ENCODE data around the gene FIBCD1.

The FIBCD1 gene

DNA sequence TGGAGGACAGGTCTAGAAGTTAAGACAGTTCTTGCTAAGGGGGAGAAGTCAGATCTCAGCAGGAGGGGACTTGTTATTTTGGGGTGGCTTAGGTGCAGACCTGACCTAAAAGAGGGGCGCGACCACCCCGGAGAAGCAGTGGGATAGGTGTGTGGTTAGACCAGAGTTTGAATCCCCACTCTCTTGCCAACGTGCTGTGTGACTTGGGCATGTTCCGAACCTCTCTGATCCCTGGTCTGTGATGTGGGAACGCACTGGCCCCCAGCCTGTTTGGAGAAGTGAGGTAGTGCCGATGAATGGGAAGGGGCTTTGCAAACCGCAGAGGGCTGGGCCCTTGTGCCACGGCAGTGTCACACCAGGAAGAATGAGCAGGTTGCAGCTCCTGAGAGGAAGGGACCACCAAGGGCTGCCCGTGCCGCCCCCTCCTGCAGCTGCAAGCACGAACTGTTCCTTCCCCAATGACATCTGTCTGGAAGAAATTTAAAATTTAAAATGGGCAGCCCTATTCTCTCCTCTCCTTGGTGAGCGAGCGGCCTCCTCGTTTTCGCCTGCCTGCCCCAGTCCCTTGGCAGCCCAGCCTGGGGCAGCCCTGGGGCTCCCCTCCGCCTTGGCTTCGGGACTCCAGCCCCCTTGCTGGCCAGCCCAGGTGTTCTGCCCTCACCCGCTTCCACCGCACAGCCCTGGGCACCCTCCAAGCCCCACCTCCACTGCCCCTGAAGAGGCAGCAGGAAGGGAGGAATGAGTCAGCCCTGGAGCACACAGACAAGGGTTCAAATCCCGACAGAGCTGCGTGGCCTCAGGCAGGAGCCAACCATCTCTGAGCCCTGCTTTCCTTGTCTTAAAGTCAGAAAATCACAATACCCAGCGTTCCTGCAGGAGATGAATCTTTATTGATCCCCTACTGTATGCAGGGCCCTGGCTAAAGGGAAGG is 1.6 kb downstream of the FIBCD1 start:
- DNase-seq (ENCODE audit: low read depth in 1 of 2, low spot score in 1 of 2): no peak

DNA sequence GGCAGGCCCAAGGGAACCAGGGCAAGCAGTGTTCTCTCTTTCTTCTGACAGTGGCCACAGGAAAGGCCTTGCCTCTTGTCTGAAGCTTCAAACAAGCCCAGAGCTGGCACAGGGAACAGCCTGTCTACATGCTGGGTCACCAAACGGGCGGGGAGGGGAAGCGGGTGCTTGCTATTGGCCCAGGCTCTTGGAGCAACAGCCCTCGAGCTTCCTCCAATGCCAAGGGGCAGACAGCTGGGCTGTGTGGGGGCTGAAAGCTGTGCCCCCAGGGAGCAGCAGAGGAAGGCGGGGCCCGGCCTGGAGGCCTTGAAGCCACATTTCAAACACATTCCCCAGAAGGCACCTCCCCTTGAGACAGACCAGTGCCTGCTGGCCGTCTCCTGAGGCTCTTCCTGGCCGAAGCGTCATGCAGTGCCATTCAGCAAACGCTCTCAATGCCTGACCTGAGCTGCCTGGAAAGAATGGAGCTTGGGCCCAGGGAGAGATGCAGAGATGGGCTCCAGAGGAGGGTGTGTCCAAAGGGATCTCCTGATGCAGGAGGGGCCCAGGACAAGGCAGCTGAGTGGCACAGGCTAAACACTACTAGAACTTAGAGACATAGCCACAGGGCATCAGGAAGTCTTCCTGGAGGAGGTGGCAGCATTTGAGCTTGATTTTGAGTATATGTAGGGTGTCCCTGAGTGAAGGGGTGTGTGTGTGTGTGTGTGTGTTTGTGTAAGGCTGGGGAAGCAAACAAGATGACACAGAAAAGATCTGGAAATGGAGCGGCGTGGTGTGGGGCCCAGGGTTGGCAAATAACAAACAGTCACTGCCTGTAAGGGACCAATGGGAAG is 2.5 kb downstream of the FIBCD1 start:
- no peak for DNase-seq (ENCODE audit: low read depth in 1 of 2, low spot score in 1 of 2)

DNA sequence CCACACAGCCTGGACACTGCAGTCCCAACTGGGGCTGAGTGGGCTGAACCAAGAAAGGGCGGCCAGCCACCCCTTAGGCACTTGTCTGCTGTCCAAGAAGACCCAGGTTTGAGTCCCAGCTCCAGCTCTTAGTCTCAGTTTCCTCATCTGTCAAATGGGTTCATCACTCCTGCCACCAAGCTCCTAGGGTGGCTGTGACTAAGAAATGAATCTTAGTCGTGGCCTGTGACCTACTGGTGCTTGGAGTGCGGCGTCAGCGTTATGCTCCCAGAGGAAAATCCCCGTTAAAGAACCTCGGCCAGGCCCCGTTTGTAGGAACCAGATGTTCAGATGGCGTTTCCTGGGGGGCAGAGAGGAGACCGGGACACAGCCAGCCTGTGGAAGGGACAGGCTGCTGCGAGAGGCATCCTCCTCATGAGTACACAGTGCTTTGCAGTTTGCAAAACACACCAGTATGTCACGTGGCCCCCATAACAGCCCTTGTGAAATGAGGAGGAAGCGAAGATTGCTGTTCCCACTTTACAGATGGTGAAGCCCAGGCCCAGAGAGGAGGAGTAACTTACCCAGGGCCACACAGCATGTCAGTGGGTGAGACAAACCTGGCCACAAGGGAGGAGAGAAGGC is 3.3 kb downstream of the FIBCD1 start:
- DNase-seq (ENCODE audit: low read depth in 1 of 2, low spot score in 1 of 2): no peak

DNA sequence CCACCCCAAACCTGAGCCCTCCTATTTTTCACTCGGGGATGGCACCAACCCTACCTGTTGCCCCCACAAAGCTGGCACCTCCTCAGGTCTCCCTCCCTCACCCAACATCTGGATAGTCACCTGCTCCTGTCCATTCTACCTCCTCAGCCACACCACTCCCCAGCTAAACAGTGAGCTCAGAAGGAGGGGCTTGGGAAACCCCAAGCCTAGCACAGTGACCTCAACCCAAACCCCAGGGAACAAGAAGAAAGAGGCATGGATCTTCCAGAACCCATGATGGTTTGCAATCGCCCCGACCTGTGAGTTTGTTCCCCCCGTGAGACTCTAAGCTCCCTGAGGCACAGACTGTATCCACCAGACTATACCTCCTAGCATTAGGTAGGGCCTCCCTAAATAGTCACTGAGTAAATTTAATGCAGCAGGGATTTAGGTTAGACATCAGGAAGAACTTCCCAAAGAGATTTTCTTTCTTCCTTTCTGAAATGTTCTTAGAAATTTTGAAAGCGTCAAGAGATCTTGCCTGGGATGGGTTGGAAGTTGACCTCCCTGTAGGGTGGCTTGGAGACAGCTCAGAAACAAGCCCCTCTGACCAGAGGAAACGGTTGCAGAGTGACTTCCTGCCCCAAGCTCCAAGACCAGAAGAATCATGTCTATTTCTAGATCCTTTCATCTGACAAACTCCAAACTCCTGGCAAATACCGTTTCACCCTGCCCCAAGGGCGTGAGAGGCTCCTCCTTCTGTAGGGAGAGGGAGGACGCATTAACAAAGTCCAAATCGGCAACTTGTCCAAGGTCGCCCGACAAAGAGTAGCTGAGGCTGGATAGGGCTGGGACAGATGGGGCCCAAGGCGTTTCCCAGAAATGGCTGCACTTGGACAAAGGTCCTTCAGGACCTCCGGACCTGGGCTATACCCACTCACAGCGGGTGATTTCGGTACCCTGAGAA is 4.1 kb downstream of the FIBCD1 start:
- no peak for DNase-seq (ENCODE audit: low read depth in 1 of 2, low spot score in 1 of 2)

DNA sequence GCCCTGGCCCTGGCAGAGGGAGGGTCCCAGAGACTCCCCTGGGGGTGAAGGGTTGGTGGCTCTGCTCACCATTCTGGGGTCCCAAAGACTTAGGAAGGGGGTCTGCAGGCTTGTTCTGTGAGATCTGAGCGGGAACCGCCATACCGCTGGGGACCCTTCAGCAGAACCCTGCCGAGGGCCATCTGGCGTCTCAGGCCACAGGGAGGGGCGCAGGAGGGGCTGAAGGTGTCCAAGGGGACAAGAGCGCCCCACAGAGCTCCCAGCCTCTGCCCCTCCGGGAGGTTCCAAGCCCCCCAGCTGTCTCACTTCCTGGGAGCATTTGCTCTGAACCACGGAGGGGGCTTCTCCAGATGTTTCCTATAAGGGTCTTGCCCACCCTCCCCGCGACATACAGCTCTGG is 4.8 kb downstream of the FIBCD1 start:
- no peak for DNase-seq (ENCODE audit: low read depth in 1 of 2, low spot score in 1 of 2)

DNA sequence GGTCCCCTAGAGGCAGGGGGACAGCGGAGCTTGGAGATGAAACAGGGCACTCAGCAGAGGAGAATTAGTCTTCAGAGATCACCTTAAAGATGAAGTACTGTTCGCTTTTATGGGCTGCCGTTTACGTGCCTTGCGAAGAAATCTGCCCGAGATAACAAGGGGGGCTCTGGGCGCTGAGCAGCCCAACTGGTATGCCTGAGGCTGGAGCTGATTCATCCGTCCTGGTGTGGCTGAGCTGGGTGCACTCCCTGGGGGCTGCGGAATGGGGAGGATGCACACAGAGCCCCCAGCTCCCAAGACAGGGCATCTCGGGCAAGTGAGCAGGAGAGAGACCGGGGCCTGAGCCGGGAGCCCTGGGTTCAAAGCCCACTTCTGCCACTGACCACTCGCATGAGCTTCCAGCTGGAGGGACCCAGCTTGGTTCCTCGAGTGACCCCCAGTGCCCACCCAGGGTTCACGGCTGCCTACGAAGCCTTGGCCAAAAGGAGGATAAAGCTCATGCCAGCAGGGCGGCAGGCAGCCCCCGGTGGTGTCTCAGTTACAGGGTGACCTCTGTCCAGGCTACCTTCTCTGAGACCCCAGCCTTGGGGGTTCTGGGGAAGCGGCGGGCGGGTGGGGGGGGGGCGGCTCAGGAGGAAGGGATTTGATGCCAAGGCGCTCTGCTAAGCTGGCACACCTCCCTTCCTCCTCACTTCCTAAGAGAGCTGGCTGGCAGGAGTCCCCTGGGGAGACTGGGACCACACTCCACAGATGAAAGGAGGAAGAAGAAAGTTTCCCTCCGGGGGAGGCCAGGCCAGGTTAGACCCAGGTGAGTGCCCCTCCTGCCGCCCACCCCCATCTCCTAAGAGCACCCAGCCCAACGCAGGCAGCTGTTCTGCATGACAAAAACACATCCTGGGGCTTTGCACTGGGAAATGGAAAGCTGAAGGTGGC is 5.7 kb downstream of the FIBCD1 start:
- DNase-seq (ENCODE audit: low read depth in 1 of 2, low spot score in 1 of 2): no peak

DNA sequence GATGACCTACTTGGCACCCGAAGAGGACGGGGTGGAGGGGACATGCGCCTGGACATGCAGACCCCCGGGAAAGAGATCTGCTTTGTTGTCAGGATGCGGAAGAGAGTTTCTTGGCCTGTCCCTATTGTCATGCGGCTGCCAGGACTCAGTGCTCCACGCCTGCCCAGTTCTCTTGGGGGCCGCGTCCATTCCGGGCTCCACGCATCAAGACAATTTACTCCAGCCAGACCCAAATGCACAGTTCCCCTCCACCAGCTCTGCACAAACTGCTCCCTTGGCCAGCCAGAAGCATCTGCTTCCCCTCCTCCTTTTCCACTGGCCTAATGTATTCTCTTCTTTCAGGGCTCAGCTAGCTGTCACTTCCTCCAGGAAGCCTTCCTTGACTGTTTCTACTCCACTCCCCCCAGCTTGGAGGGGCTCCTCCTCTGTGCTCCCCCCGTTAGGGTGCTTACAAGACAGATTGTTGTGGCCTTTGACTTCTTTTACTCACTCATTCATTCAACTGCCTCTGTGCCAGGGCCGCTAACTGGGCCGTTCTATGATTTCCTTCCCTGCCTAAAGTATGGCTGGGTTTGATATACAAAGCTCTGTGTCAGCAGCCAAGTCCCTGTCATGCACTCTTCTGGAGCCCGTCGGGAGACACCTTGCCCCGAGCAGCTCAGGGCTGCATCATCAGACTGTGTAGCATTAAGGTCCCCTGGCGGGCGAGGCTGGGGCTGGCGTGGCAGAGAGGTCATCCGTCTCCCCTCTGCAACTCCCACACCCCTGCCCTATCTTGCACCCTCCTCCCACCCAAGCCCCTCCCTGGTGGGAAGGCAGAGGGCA is 6.6 kb downstream of the FIBCD1 start:
- DNase-seq (ENCODE audit: low read depth in 1 of 2, low spot score in 1 of 2): no peak

DNA sequence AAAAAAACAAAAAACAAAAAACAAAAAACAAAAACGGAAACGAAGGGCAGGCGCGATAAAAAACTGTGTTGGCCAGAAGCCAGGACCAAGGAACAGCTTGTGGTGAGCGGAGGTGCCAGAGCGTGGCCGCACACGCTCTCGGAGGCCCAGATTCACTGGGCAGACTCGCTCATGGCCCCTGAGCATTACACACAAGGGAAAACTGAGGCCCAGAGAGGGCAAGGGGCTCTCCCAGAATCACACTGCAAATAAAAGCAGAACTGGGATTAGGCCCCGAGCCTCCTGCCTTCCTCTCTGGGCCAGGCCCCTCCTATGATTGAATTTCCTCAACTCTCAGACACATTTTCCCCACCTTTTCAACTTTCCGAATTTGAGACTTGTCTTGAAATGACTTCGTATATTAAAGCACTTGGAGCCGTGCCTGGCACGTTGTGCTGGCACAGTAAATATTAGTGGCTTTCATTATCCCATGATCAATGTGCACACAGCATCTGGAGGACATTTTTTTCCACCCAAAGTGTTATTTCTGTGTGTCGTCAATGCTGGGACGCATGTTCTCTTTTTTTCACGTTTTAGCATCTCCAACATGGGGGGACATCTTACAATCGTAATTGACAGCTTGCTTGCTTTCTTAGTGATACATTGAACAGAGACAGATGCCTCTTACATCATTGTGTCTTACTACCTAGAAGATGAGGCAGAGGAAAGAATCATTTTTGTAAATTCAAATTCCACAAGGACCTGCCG is 7.4 kb downstream of the FIBCD1 start:
- DNase-seq (ENCODE audit: low read depth in 1 of 2, low spot score in 1 of 2): no peak

DNA sequence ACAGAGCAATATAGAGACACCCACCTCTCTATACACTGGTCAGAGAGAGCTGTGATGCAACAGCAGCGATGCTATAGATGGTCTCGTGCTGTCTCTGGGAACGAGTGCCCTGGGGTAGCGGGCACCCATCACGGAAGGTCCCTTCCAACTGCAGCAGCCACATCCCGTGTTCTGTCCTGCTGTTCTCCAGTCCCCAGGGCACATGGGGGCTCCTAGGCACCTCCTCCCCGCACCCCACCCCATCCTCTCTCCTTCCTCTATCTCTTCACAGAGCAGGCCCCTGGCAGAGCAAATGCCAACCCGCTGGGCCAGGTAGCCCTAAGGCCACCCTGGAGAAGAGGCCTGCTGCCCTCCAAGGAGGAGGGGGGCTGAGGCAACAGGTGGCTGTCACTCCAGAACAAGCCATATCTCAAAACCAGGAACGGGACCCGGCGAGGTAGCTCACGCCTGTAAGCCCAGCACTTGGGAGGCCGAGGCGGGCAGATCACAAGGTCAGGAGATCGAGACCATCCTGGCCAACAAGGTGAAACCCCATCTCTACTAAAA is 8.2 kb downstream of the FIBCD1 start:
- no peak for DNase-seq (ENCODE audit: low read depth in 1 of 2, low spot score in 1 of 2)

DNA sequence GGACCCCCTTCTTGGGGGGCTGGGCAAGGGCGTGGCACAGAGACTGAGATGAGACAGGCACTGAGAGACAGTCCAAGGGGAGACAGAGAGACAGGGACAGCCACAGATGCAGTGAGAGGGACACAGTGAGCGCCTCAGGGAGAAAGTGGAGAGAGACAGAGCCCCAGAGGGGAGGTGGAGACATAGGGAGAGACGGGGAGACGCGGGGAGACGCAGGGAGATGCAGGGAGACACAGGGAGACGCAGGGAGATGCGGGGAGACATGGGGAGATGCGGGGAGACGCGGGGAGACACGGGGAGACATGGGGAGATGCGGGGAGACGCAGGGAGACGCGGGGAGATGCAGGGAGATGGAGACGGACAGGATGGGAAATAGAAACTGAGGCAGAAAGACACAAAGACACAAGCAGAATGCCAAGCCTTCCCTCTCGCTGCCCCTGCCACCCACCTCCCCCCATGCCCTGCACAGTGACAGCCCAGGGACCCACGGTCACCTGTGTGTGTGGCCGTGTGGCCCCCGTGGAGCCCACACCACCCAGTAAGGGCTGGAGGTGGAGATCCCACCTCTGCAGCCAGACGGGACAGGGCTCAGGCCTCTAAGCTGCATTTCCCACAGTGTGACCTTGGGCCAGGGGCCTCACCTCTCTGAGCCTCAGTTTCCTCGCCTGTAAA is 8.8 kb downstream of the FIBCD1 start:
- no peak for DNase-seq (ENCODE audit: low read depth in 1 of 2, low spot score in 1 of 2)

DNA sequence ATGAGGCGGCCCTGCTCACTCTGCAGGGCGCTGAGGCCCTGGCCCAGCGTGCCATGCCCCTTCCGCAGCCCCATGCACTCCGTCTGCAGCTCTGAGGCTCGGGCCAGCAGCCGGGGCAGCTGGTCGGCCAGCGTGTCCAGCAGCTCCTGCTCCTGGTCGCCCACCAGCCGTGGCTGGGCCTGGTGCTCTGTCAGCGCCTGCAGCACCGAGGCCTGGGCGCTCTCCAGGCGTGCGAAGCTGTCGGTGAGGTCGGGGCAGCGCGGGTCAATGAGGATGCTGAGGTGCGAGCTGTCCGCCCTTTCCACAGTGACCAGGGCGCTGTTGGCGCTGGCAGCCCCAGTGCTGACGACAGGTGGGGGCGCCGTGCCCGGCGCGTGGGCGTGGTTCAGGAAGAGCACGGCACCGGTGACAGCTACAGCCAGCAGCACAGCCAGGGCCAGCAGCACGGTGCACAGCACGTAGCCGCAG is 9.4 kb downstream of the FIBCD1 start:
- no peak for DNase-seq (ENCODE audit: low read depth in 1 of 2, low spot score in 1 of 2)

DNA sequence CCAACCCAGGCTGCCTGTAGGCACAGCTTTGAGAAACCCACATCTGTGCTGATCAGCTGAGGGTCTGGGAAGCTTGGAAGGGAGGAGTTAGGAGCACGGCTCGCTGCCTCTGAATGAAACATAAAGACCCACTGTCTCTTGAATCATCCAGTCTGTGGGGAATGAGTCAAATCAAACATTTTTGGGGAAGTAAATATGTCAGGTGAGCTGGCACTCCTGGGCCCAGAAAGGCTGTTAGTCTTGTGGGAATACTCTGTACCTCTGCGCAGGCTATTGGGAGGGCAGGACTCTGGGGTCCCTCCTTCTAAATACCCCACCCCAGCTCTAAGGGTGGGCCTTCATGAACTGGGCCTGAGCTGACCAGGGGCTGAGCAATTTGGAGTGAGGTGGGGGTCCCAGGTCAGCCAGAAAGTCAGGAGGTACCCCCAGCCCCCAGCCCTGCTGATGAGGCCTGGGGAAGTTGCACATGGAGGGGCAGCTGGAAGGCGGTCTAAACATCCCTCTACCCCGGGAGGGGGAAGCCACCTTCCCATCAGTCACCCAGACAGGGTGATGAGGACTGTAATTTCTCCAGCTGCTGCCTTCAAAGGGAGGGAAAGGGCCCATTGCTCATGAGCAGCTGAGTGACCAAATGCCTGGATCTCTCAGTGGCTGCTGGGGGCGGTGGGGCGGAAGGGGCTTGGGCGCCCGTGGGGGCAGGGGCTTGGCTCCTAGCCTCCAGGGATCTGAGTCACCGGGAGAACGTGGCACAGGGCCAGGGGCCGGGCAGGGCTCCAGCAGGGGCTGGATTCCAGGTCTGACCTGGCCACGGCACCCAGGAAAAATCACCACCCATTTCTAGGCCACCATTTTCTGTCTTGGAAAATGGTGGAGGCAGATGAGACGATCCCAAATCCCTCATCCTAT is 10.8 kb downstream of the FIBCD1 start:
- DNase-seq (ENCODE audit: low read depth in 1 of 2, low spot score in 1 of 2): no peak

DNA sequence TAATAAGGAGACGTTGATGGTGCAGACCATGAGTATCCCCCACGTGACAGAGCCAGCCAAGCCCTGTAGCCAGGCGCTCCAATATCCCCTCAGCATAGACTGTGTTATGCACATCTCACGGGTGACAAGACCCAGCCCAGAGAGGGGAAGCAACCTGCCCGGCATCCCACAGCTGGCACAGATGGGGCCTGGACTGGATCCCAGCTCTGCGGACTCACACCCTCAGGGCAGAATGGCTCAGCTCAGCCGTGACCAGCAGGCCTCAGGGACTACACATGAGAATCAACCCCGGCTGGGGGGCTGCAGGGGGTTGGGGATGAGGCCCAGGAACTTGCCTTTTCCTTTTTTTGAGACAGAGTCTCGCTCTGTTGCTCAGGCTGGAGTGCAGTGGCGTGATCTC is 11.7 kb downstream of the FIBCD1 start:
- no peak for DNase-seq (ENCODE audit: low read depth in 1 of 2, low spot score in 1 of 2)

DNA sequence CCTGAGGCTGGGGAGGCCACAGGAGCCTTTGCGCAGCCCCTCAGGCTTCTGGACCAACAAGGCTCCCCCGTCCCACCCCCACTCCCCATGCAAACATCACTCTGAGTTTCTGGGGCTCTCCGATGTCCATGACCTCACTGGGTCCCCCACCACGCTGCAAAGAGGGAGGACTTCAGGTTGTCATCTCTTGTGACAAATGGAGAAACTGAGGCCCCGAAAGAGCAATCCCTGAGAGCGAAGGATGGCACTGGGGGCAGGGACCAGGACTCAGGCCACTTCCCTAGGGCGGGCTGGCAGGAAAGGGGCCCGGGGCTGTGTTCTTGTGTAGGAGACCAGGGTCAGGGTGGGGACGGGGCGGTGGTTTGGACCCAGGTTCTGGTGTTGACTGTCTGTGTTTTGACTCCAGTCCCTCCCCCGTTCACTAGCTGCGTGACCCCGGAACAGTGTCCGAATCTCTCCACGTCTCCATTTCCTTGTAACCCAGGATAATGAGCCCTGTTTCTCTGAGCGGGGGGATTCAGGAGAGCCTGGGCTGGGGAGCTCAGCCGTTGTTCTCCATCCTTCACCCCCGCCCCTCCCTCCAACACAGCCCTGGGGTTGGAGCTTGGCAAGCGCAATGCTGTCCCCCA is 13.9 kb downstream of the FIBCD1 start:
- DNase-seq (ENCODE audit: low read depth in 1 of 2, low spot score in 1 of 2): no peak

DNA sequence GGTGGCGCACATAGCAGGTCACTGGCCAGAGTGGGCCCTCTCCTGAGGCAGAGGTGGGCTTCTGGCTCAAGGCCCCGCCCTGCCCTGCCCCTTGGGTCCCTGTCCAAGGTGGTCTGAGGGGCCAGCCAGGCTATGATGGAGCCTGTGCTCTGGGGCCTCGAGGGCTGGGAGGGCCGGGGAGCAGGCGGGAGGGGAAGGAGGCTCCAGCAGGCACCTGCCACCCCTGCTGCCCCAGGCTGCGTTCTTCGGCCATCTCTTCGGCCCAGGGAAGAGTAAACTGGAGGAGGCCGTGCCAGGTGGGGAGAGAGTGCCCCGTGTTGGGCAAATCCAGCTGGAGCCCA is 14.6 kb downstream of the FIBCD1 start:
- no peak for DNase-seq (ENCODE audit: low read depth in 1 of 2, low spot score in 1 of 2)
